BLaER1 treated with 17β-estradiol and CSF1 and Interleukin-3, amounts not matched to agents 10 nM and 100 nM (cell line): ENCODE measurements around the gene GATAD1.
"Not testable (repeated sequence)": the region's sequence is repeated elsewhere in the genome, so short reads cannot be mapped to it uniquely, and the experiment has no call there.

Experiments
- H3K27ac ChIP-seq, 11 experiments: shearing (Covaris generic); formaldehyde crosslinking; 2 replicates each; pipeline ENCODE4 v1.8.1; 2022
- H3K27me3 ChIP-seq, 11 experiments: shearing (Covaris generic); formaldehyde crosslinking; 2 replicates each; pipeline ENCODE4 v1.8.1; 2022
- H3K36me3 ChIP-seq, 11 experiments: shearing (Covaris generic); formaldehyde crosslinking; 2 replicates each; pipeline ENCODE4 v1.8.1; 2022
- H3K4me1 ChIP-seq, 10 experiments: shearing (Covaris generic); formaldehyde crosslinking; 2 replicates each; pipeline ENCODE4 v1.8.1; 2022
- H3K4me2 ChIP-seq, 11 experiments: shearing (Covaris generic); formaldehyde crosslinking; 2 replicates each; pipeline ENCODE4 v1.8.1; 2022
- H3K4me3 ChIP-seq, 10 experiments: shearing (Covaris generic); formaldehyde crosslinking; 2 replicates each; pipeline ENCODE4 v1.8.1; 2022
- H3K9ac ChIP-seq, 11 experiments: shearing (Covaris generic); formaldehyde crosslinking; 2 replicates each; pipeline ENCODE4 v1.8.1; 2022
- H3K9me3 ChIP-seq, 11 experiments: shearing (Covaris generic); formaldehyde crosslinking; replicated peaks in 1 of 11; 2 replicates each; pipeline ENCODE4 v1.8.1; 2022
- H4K20me1 ChIP-seq, 11 experiments: shearing (Covaris generic); formaldehyde crosslinking; 2 replicates each; pipeline ENCODE4 v1.8.1; 2022
- Cebpa-rat ChIP-seq, 11 experiments: shearing (Covaris generic); IDR thresholded peaks; 2 replicates each; pipeline ENCODE4 v1.8.1; 2022

GATAD1 gene

GRCh38 chr7:92433019-92433418 is 14.3 kb upstream of the GATAD1 start:
- Histone ChIP-seq H3K36me3 (no peaks in the 10 kb centered on the region), H3K9me3 (no peaks in the 10 kb centered on the region), H3K4me3 (no peak overlapping the region), H3K27ac (no peak overlapping the region), H3K9ac (no peak overlapping the region), H3K4me1 (no peaks in the 10 kb centered on the region; a peak in 1 of 20 replicates), H4K20me1 (no peaks in the 10 kb centered on the region), H3K4me2 (no peak overlapping the region), H3K27me3 (no peaks in the 10 kb centered on the region)
- no peak for TF ChIP-seq Cebpa-rat (IDR thresholded peaks at IDR 0.05)

GRCh38 chr7:92435542-92435941 is 11.7 kb upstream of the GATAD1 start:
- no peak for TF ChIP-seq Cebpa-rat (IDR thresholded peaks at IDR 0.05)
- no peaks in the 10 kb centered on the region for H3K36me3 ChIP-seq
- no peaks in the 10 kb centered on the region; a peak in 1 of 20 replicates for H3K4me1 ChIP-seq
- H3K9me3 ChIP-seq = no peaks in the 10 kb centered on the region
- H3K27ac ChIP-seq = no peak overlapping the region
- no peaks in the 10 kb centered on the region for H3K27me3 ChIP-seq
- H3K4me3 ChIP-seq = no peak overlapping the region
- no peak overlapping the region for H3K9ac ChIP-seq
- H3K4me2 ChIP-seq = no peak overlapping the region
- no peaks in the 10 kb centered on the region for H4K20me1 ChIP-seq

DNA sequence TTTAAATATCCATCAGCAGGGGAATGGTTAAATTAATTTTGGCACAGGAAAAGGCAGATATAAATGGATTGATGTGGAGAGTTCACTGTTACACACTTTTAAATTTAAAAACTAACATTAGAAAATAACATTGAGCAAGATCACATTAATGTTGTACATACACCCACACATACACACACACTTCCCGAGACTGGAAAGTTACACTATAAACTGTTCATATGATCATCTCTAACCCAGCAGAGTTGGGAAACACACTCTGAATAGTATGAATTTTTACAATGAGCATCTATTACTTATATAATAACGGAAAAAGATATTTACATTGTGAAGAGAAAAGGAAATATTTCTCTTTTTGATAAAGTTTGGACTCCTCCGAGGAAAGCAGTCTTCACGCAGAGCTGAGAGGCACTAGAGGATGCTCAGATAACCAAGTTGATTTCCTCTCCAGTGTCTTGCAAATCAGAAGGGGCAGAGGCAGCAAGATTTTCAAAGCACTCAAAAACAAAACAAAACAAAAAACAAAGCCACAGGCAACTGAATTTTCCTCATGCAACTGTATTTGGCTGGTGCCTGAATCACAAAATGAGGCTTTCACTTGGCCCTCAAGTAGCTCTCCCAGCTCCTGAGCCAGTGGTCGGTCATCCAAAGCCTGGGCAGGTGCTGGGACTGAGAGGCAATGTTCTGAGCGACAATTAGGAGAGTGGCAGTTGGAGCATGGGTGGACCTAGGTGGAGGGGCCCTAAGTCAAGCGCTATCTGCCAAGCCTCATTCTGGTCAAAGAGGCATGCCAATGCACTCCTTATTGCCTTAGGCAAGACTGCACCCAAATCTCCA is 10.5 kb upstream of the GATAD1 start:
- no peaks in the 10 kb centered on the region for H4K20me1 ChIP-seq
- H3K36me3 ChIP-seq = no peaks in the 10 kb centered on the region
- no peaks in the 10 kb centered on the region; a peak in 1 of 20 replicates for H3K4me1 ChIP-seq
- no peak for TF ChIP-seq Cebpa-rat (IDR thresholded peaks at IDR 0.05)
- no peaks in the 10 kb centered on the region for H3K27me3 ChIP-seq
- peaks cover 0 to 1% (median 0%) of the 10 kb centered on the region in 11 experiments; a peak in 3 of 22 replicates for H3K9me3 ChIP-seq
- no peak overlapping the region for H3K4me3 ChIP-seq
- no peak overlapping the region for H3K27ac ChIP-seq
- H3K9ac ChIP-seq = no peak overlapping the region
- no peak overlapping the region for H3K4me2 ChIP-seq

DNA sequence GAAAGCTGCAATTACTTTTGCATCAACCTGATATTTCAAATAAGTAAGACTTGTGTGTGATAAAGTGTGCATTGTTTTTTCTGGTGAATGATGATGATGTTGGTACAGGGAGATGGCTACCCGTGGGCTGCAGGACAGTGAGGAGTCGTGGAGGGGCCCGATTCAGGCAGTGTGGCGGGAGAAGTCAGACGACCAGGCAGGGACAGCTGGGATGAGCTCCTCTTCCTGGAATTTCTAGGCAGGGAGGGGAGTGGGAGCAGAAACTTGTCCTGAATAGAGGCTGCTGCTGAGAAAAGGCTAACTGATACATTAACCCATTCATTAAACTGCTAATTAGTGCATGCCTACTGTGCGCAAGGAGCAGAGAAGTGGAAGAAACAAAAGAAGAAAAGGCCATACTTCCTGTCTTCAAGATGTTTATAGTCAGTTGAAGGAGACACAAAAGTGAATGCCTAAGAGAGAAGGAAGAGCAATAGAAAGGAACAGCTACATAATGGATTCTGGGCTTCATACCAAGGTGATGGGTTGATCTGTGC is 9.3 kb upstream of the GATAD1 start:
- Histone ChIP-seq H4K20me1 (no peaks in the 10 kb centered on the region), H3K4me3 (no peak overlapping the region), H3K27ac (no peak overlapping the region), H3K36me3 (no peaks in the 10 kb centered on the region), H3K4me1 (no peaks in the 10 kb centered on the region; a peak in 1 of 20 replicates), H3K9ac (no peak overlapping the region), H3K9me3 (peaks cover 4 to 13% (median 12%) of the 10 kb centered on the region in 11 experiments; a peak in 18 of 22 replicates), H3K27me3 (no peaks in the 10 kb centered on the region), H3K4me2 (no peak overlapping the region)
- no peak for TF ChIP-seq Cebpa-rat (IDR thresholded peaks at IDR 0.05)

DNA sequence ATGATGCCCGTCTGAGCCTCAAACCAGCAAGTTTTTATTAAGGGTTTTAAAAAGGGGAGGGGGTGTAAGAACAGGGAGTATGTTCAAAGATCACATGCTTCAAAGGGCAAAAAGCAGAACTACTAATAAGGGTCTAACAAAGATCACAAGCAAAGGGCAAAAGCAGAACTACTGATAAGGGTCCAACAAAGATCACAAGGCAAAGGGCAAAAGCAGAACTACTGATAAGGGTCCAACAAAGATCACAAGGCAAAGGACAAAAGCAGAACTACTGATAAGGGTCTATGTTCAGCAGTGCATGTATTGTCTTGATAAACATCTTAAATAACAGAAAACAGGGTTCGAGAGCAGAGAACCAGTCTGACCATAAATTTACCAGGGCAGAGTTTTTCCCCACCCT is 4.6 kb upstream of the GATAD1 start:
- not testable (repeated sequence) for H3K4me3 ChIP-seq, H3K9ac ChIP-seq, H3K4me1 ChIP-seq, H3K4me2 ChIP-seq, H3K27ac ChIP-seq, H4K20me1 ChIP-seq, H3K36me3 ChIP-seq, H3K27me3 ChIP-seq
- H3K9me3 ChIP-seq = peaks cover 4 to 22% (median 15%) of the 10 kb centered on the region in 11 experiments; a peak in 18 of 22 replicates

DNA sequence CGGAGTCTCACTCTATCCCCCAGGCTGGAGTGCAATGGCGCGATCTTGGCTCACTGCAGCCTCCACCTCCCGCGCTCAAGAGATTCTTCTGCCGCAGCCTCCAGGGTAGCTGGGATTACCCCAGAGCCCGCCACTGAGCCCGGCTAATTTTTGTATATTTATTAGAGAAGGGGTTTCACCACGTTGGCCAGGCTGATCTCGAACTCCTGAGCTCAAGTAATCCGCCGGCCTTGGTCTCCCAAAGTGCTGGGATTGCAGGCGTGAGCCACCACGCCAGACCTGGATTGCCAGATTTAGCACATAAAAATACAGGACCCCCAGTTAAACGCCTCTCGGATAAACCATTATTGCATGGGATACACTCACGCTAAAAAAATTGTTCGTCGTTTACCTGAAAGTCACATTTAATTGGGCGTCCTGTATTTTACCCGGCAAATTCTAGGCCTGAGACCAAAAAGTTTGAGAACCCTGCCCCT is 375 bp upstream of the GATAD1 start:
- peaks cover 20 to 26% (median 24%) of the 10 kb centered on the region in 11 experiments for H3K36me3 ChIP-seq
- peak overlapping the region; percentile 85 to 98 (median 95); a peak in 19 of 20 replicates for H3K4me3 ChIP-seq
- peak overlapping the region in 10 of 11 experiments; percentile 14 to 79 (median 62); a peak in 16 of 22 replicates for H3K4me2 ChIP-seq
- peak overlapping the region; percentile 93 to 99 (median 98) for H3K9ac ChIP-seq
- H3K27me3 ChIP-seq = no peaks in the 10 kb centered on the region
- no peak for TF ChIP-seq Cebpa-rat (IDR thresholded peaks at IDR 0.05)
- H3K9me3 ChIP-seq = peaks cover 4 to 22% (median 14%) of the 10 kb centered on the region in 11 experiments; a peak in 18 of 22 replicates
- H4K20me1 ChIP-seq = peaks cover 0 to 4% (median 0%) of the 10 kb centered on the region in 11 experiments; a peak in 2 of 22 replicates
- peak overlapping the region; percentile 92 to 99 (median 98); a peak in 21 of 22 replicates for H3K27ac ChIP-seq
- H3K4me1 ChIP-seq = peaks cover 3 to 16% (median 11%) of the 10 kb centered on the region in 10 experiments; a peak in 17 of 20 replicates

DNA sequence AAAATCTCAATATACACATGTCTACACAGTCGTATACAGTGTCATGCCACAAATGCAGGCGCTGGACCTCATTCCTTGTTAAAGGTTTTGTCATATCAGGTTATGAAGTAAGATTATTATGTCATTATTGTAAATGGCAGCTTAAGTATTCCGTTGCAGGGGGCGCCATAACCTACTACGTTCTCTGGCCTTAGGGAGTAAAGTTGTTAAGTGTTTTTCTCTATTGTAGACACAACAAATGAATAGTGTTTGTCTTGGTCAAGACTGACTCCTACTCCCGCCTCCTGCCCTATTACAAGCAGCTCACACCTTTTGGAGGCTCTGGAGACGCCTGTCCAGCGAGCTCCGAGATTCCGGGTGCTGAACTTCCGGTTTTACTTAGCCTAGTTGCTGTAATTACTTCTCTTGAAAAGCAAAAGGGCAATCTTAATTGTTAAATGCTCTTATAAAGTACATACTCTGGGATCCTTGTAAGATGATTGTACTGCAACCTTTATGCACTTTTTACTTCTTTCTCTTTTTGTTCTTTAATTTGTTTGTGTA is 994 bp downstream of the GATAD1 start:
- peaks cover 0 to 8% (median 2%) of the 10 kb centered on the region in 11 experiments; a peak in 14 of 22 replicates for H3K9me3 ChIP-seq
- H3K27me3 ChIP-seq = no peaks in the 10 kb centered on the region
- peak overlapping the region; percentile 93 to 99 (median 98) for H3K9ac ChIP-seq
- H3K4me3 ChIP-seq = peak overlapping the region; percentile 85 to 98 (median 95)
- peaks cover 0 to 11% (median 0%) of the 10 kb centered on the region in 11 experiments; a peak in 3 of 22 replicates for H4K20me1 ChIP-seq
- H3K27ac ChIP-seq = peak overlapping the region; percentile 92 to 99 (median 98)
- peaks cover 3 to 16% (median 11%) of the 10 kb centered on the region in 10 experiments; a peak in 17 of 20 replicates for H3K4me1 ChIP-seq
- no peak for TF ChIP-seq Cebpa-rat (IDR thresholded peaks at IDR 0.05)
- H3K36me3 ChIP-seq = peaks cover 34 to 40% (median 37%) of the 10 kb centered on the region in 11 experiments
- H3K4me2 ChIP-seq = peak overlapping the region; percentile 64 to 92 (median 75)

GRCh38 chr7:92451645-92452044 is 4.4 kb downstream of the GATAD1 start:
- TF ChIP-seq Cebpa-rat (IDR thresholded peaks at IDR 0.05) = no peak
- Histone ChIP-seq H3K36me3 (peaks cover 68 to 74% (median 71%) of the 10 kb centered on the region in 11 experiments), H3K27ac (no peak overlapping the region), H3K9me3 (no peaks in the 10 kb centered on the region), H4K20me1 (peaks cover 0 to 24% (median 0%) of the 10 kb centered on the region in 11 experiments; a peak in 3 of 22 replicates), H3K27me3 (no peaks in the 10 kb centered on the region), H3K9ac (no peak overlapping the region), H3K4me2 (no peak overlapping the region), H3K4me1 (peaks cover 3 to 15% (median 11%) of the 10 kb centered on the region in 10 experiments; a peak in 17 of 20 replicates), H3K4me3 (no peak overlapping the region)

GRCh38 chr7:92456236-92456635 is 9.0 kb downstream of the GATAD1 start:
- Histone ChIP-seq H3K27me3 (no peaks in the 10 kb centered on the region), H3K9ac (no peak overlapping the region), H3K4me3 (no peak overlapping the region), H3K4me2 (no peak overlapping the region), H3K36me3 (peaks cover 63 to 74% (median 72%) of the 10 kb centered on the region in 11 experiments), H3K27ac (no peak overlapping the region), H3K9me3 (no peaks in the 10 kb centered on the region), H4K20me1 (peaks cover 0 to 24% (median 0%) of the 10 kb centered on the region in 11 experiments; a peak in 3 of 22 replicates), H3K4me1 (no peaks in the 10 kb centered on the region)
- no peak for TF ChIP-seq Cebpa-rat (IDR thresholded peaks at IDR 0.05)
